Stimulated activated CD4-positive, alpha-beta T cell treated with anti-CD3 and anti-CD28 coated beads, Interleukin-4, amount 100 ng/mL, for 4 hours (primary cell): ENCODE data around the gene C16orf78.
A peak's percentile ranks its signal among the peaks of the same experiment; 100 is the strongest.

ENCODE experiments used
- DNase-seq, 2 experiments: peaks; one replicate each; pipeline ENCODE4 v3.0.0-alpha.2; 2020

Gene C16orf78, protein sequence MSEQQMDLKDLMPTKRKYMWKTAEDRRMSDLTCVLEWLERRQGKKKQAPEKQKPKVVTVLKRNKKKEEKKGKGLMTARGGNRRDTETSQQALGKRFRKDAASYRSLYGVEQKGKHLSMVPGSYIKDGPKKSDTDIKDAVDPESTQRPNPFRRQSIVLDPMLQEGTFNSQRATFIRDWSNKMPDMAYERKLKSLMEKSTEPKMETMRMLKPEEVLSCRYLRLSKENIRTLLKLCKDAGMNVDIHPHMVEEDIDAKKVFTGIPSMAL

DNA sequence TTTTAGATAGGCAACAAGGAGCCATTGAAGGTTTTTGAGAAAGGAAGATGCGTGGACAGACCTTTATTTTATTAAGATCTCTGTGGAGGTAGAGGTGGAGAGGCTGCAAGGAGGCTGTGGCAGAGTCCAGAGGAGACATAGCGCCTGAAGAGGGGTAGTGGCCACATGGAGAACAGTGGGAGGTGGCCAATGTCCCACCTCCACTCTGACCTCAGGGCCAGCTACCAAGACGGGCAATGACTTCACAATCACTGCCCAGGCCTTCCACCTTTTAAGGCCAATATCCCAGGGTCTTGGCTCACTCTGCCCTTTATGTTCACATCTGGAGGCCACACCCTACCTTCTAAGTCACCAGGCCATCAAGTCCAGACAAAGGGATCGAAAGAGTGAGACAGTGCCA, at the start of gene C16orf78:
Gene C16orf78 (plus strand): TSS at position 301 of the 400 bp plus-strand sequence. CDS start 136 bp downstream, outside the sequence.
- no peak for DNase-seq

DNA sequence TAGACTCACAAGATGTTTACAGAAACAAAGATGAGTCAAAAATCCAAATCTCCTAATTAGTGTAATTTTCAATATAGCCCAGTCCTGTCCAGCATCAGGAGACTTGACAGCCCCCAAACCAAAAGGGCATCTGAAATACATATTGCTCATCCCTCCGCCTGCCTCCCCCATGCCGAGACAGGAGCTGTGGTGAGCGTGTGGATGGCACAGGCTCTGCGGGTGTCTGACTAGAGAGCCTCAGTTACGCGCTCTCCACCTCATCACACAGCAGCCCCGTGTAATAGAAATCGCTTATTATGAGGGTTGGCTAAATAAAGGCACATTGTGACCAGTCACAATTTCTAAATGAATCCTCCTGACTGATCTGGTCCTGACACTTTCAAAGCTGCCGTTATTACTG, 48.9 kb upstream of the C16orf78 start:
- no peak for DNase-seq

DNA sequence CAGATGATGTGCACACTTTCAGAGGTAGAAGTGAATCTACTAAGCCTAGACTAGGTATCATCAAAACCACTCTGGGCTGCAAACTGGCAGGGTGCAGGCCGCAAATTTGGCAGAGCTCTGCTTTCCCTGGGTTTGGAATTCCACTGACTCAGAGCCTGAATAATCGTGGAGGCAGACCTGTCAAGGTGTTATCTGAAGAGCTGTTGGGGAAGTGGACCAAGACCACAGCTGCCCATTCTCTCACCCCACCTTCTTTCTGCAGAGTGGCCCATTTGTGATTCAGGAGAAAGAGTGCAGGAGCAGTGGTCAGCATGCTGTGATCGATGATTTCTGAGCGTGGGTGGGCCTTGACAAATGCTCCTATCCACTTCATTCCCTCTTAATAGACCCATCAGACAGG, 46.1 kb upstream of the C16orf78 start:
- no peak for DNase-seq

DNA sequence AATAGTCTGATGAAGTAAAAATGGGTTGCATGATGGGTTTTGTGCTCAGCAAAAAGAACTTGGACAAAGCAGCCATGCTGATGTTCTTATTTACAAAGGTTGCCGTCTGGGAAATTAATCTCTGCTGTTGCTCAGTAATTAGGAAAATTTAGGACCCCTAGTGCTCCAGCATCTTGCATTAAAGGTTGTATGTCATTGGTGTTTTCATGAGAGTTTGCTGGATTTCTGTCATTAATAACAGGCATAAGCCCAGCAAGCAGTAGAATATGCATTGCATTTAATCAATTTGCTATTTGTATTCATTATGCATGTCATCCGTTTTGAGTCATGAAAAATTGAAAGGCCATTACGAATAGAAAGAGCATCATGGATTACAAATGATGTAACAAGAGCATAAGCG, 45.3 kb upstream of the C16orf78 start:
- no peak for DNase-seq

DNA sequence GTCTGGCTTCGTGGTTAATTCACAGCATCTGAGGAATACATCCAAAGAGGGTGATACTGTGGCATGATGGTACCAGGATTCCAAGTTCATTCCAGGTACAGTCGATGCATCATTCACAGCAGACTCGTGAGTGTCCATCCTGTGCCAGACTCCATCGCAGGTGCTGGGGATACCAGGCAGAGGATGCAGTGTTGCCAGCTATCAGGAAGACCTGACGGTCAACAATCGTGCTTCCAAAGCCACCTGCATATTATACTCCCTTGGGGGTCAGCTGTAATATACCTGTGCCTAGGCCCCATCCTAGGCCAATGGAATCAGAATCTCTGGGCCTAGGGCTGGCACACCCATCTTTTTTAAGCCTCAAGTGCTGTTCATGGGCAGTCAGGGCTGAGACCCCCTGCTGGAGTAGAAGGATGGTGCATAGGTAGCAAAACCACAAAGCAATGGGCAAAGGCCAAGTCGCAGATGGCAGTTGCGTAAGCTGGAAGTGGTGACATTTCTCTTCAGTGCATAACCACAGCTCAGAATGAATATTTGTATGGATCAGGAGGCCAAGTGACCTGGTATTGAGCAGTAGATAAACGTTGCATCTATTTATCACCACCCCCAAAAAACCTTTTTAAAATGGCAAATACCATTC, 42.9 kb upstream of the C16orf78 start:
- no peak for DNase-seq

DNA sequence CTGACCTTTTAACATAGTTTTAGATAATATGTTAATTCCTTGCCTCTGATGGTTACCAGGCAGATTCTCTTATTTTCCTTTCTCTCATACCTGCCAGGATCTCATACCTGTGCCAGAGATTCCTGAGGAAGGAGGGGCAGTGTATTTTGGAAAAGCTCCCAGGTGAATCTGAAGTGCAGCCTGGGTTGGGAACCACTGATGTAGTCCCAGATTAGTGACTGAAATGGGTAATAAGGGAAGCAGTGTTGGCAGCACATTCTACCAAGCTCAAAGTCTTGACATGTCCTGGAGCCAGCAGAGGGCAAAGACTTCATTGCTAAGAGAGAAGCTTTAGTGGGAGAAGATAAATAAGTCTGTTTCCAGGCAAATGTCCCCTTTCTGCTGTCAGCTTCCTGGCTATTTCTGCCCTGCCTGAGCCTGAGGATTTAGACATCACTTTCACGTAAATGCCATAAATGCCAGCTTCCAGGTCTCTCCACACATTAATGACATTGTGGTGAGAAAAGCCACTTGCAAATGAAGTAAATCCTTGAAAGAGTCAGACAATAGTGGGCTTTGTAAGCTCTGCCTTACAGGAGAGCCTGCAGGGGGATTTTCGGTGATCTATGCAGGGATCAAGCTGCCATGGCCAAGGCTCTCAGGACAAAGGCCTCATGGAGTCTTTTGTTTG, 40.9 kb upstream of the C16orf78 start:
- DNase-seq = no peak

DNA sequence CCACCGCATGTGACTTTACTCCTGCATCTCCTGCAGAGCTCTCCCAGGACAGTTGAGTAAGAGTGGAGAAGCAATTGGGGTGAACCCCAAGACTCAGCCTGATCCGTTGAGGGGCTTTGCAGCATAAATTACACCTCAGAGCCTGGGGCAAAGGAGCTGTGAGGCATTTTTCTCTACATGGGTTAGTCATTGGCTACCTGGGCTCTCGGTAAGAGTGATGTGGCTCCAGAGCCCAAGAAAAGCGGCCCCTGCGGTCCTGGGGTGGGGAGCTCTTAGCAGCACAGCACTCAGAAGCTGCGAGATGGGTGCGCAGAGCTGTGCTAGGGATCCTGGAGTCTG, 40.4 kb upstream of the C16orf78 start:
- no peak for DNase-seq

DNA sequence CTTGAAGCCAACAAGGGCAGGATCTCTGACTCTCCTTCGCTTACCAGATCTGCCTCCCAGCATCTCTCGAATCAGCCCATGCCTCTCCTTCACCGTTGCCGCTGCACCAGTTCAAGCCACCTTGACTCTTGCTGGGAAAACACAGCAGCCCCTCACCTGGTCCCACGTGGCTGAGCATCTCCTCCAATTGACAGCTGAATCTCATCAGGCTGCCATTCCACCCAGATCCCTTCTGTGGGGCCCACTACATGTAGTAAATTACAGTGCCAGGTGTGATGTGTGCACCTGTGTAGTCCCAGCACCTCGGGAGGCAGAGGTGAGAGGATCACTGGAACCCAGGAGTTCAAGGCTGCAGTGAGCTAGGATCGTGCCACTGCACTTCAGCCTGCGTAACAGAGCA, 37.8 kb upstream of the C16orf78 start:
- no peak for DNase-seq

DNA sequence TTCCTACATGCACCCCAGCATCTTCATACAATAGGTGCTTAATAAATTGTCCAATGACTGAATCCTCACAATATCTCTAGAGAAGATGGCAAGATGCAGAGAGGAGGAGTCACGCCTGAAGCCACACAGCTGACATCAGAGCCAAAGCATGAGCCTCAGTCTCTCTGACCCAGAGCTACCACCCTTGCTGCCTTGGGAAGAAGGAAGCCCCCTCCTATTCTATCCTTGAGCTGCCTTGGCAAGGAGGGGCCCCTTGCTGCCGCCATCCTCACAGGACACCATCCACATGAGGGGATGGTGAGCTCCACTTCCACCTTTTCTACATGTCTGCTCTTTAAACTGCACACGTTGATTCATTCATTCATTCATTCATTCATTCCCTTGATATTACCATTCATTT, 37.0 kb upstream of the C16orf78 start:
- no peak for DNase-seq

DNA sequence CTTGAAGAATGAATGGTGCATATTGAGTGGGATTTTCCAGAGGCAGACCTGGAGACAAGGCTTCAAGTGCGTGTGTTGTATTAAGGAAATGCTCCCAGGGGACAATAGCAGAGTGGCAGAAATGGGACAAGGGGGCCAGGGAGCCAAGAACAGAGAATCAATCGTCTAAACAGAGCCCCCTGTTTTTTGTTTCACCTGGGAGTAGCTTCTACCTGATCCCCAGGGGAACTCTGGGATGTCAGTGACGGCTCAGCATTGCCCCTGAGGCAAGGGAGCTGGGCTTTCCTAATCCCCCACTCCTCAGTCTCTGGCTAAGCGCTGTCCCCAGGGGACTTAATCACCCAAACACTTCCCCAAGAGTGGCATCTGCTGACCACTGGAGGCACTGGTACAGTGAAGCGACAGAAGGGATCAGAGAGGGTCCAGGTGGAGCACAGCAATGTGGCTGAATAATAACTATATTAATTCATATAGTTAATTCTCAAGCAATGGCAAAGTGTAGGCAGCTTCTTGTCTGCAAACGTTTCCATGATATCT, 35.7 kb upstream of the C16orf78 start:
- DNase-seq = no peak

DNA sequence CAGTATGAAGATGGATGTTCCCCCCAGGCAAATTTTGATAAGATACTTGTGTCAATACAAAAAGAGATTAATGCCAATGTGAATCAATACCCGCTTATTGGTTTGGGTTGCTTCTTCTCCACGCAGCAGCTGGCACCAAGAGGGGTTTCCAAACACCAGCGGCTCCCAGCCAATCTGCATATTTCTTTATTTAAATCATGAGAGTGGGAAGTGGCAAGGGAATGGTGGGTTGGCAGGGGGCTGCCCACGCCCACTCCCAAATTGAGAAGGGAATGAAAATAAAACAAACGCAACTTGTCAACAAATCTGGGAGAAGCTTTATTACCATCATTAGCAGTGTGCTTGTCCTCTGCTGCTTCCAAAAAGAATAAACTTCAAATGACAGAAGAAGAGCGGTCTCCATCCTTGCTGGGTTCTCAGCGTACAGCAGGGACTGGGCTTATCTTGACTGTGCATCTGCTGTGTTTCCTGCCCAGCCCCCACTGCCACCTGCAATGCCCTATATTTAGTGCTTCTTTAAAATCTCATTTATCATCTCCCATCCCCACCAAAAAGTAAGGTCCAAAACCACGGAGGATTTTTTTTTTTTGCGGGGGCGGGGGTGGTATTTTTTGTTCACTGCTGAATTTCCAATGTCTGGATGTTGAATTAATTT, 34.9 kb upstream of the C16orf78 start:
- DNase-seq = no peak

DNA sequence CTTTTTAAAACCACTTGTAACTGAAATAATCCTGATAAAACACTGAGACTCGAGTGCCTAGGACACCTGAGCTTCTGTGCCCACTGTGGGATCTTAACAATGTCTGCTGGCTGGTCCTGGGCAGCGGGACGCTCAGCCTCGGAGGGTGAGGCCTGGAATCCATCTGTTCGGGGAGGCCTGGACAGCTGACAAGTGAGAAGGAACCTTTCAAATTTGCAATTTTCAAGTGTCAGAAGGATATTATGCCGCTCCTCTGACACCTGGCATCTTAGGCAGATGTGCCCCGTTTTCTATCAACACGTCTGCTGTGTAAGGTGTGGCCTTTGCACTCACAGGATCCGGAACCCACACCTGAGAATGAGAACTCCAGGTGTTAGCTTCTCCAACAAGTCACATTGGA, 33.1 kb upstream of the C16orf78 start:
- no peak for DNase-seq

DNA sequence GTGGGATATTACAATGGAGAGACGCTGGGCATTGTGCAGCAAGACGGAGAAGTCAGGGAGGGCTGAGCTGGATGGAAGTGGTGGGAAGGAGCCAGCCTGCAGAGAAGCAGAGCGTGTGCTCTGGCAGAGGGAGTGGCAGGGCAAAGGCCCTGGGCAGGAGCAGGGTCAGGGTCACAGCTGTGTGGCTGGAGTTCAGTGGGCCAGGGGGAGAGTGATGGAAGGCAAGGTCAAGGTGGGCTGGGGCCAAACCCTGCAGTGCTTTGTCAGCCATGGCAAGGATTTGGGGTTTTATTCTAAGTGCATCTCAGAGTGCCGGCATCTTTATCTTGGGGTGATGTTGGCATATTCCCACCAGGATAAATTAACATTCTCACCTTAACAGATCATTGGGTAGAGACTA, 31.9 kb upstream of the C16orf78 start:
- no peak for DNase-seq

DNA sequence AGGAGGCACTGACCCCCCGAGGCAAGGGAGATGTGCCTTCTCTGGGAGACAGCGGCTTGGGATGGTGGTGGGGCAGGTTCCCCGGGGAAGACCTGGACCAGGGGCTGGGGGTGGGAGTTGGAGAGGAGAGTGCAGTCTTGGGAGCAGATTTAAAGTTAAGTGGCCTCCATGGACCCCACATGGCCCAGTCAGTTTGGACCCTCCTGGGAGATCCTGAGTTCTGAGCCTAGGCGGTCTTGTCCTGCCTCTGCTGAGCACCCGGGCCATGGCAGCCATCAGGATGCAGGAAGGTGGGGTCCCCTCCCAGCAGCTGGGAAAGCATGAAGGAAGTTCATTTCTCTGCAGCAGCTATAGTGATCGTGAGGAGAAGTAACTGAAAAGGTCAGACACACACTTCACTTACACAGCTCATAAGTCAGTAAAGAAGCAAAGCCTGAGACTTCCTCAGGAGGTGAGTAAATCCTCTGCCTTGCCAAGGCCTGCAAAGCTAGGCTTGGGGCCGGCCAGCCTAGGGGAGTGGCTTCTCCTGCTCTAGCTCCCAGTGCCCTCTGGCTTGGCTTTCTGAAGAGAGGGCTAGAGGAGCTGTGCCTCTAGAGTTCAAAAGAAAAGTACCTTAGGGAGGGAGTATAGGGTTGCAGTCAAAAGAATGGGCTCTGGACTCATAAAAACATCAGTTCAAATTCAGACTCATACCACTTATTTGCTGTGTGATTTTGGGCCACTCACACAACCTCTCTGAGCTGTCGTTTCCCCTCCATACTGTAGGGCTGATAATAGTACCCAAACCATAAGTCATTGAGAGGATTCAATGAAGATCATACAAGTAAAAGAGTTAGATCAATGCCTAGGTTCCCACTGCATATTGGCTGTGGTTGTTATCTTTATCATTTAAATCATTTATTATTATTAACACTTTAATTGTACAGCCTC, 31.0 kb upstream of the C16orf78 start:
- DNase-seq = no peak

DNA sequence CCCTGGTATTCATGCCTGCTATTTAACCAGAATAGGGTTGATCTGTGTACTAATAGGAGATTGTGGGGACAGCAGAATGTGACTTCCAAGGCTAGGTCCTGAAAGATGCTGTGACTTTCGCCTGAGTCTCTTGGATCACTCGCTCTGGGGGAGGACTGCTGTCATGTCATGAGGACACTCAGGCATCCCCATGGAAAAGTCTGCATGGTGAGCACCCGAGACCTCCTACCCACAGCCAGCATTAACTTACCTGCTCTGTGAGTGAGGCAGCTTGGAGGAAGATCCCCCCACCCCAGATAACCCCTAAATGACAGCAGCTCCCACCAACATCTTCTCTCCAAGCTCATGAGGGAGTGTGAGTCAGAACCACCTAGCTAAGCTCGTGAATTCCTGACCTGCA, 30.3 kb upstream of the C16orf78 start:
- DNase-seq = no peak

DNA sequence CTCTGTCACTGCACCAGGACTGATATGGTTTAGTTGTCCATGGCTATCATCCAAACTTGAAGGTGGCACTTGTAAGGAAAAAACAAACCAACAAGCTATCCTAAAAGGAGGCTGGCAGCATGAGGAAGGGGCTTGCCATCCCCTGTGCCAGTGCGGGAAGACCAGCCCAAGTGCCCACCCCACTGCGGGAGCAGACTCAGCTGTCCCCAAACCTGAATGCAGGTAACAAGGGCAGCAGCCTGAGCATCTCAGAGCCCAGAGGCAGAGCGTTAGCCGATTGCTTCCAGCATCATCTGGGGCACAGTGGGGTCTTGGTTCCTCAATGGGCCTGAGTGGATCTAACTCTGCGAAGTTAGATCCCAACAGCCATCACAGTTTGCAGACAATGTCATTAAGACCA, 29.2 kb upstream of the C16orf78 start:
- DNase-seq = no peak

DNA sequence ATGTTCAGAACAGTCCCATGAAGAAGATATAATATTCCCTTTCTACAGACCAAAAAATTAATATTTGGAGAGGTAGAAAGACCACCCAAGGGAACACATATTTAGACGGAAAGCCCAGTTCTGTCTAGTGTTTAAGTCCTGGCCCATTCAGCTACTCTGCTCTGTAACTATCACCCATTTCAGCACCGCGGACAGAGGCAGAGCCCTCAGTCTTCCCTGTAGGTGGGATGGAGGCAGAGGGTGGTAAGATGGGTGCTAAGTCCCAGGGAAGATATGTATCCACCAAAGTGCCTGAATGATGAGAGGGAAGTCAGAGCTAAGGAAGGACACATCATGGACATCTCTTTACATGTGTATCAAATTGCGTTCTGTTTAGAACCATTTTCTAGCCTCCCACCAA, 27.8 kb upstream of the C16orf78 start:
- peak in 1 of 2 experiments; percentile 3 for DNase-seq

DNA sequence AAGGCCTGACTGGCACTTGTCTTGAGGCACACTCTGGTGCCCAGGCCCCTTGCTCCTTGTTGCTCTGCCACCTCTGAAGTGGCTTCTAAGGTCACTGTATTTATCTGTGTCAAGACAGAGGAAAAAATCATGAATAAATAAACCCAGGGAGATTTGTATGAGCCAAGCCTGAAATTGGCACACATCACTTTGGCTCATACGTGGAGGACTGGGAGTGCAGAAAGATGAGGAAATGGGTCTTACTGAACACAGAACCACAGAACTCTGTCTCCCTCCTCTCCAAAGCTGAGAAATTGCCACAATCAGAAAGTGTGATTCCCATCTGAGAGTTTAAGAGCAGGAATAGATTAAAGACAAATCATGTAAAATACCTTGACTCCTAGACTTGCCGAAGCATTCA, 27.1 kb upstream of the C16orf78 start:
- no peak for DNase-seq

DNA sequence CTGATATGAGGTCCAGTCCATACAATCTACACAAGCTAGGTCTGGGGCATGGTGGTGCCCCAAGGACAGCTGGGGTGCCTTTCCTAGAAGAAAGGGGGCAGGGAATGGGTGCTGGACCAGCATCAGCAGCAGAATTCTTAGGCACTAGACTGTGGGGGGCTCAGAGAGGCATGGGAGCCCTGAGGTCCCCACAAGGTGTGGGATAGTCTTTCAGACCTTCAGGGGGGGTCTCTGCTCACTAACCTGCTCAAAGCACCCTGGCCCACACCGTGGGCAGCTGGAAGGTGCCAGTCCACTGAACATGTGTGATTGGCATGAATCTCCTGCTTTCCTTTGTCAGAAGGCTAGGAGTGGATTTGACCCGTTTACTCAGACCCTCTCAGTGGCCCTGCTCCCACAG, 26.1 kb upstream of the C16orf78 start:
- no peak for DNase-seq

DNA sequence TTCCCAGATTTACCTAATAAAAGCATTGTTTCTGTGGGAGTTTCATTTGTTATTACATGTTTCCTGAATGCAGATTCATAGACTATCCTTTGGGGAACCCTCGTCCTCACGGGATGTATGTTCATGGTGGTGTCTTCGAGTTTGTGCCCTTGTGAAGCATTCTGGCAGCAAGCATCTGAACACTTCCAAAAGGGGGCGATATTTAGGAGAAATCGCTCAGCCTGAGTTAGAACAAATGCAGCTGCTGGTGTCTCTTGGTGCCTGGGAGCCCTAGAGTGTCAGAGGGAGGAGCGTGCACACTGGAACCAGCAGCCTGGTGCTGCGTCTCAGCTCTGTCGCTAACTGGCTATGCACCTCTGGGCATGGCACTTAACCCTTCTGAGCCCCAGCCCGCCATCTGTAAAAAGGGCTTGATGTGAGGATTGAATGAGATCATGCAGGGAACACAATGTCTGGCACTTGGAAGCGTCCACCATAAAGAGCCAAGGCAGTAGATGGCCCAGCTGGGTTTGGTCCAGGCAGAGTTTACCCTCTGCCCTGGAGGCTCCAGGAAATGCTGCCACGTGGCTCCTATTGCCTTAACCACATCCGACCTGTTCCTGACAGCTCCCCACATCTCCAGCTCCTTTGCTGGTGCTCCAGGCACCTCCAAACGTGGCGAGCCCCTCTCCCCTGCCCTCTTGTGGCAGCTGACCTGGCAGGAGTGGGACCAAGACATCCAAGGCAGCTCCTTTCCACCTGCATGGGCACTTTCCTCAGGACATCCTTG, 25.0 kb upstream of the C16orf78 start:
- no peak for DNase-seq

DNA sequence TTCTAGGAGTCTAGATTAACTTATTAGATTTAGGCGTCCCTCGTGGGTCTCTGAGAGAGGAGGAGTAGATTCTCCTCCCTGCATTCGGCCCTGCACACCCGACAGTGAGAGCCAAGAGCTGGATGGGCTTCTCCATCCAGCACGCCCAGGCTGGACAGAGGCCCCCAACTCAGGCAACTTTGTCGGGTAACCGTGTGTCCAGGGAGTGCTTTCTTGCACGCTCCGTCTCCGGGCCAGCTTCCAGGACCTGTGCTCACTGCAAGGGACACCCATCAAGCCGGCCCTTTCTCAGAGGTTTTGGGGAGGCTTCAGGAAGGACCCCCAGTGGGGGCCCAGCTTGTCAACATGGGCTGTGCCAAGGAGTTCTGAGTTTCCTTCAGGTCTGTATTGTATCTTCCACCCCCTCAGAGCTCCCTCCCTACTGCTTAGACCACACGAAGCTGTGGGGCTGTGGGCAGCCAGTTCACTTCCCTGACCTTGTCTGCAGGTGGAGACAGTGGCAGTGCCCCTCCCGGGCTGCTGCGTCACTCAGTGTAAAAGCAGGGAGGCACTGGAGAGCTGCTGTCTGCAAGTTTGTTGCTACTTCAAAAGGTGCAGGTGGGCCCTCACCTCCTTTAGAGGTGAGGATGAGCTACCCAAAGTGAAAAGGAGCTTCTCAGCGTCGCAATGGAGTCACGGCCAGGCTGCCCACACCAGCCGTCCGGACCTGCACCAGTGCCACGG, 24.0 kb upstream of the C16orf78 start:
- no peak for DNase-seq
